ENCODE results near the gene PDGFD.

- TF ChIP-seq REST (IDR thresholded peaks at IDR 0.05; ENCODE audit: low read depth, low read length) (no peak), POLR2AphosphoS5 (IDR thresholded peaks at IDR 0.05; ENCODE audit: low read depth, low read length) (no peak), CTCF (IDR thresholded peaks at IDR 0.05) (no peak), USF1 (IDR thresholded peaks at IDR 0.05; ENCODE audit: borderline replicate concordance, low read depth) (no peak), YY1 (IDR thresholded peaks at IDR 0.05; ENCODE audit: low read depth) (no peak), RAD21 (IDR thresholded peaks at IDR 0.05; ENCODE audit: low read length) (no peak), PBX3 (IDR thresholded peaks at IDR 0.05) (no peak), MEF2A (IDR thresholded peaks at IDR 0.05; ENCODE audit: borderline replicate concordance, low read depth) (no peak), ZBTB33 (IDR thresholded peaks at IDR 0.05; ENCODE audit: borderline replicate concordance, low read depth) (no peak), FOSL2 (IDR thresholded peaks at IDR 0.05; ENCODE audit: borderline replicate concordance, low read depth) (no peak), ELF1 (IDR thresholded peaks at IDR 0.05) (no peak), SIN3A (IDR thresholded peaks at IDR 0.05; ENCODE audit: borderline replicate concordance, low read depth, low read length) (no peak), EP300 (IDR thresholded peaks at IDR 0.05; ENCODE audit: borderline replicate concordance in 1 of 2, low read depth in 1 of 2, low read length in 1 of 2) (no peak)
Measured at GRCh38 chr11:104086621-104087020, 77.3 kb downstream of the PDGFD start.
